Measurements from ENCODE around the gene RHBDD2.
"Not testable (repeated sequence)": the region's sequence is repeated elsewhere in the genome, so short reads cannot be mapped to it uniquely, and the experiment has no call there.

The RHBDD2 gene

DNA sequence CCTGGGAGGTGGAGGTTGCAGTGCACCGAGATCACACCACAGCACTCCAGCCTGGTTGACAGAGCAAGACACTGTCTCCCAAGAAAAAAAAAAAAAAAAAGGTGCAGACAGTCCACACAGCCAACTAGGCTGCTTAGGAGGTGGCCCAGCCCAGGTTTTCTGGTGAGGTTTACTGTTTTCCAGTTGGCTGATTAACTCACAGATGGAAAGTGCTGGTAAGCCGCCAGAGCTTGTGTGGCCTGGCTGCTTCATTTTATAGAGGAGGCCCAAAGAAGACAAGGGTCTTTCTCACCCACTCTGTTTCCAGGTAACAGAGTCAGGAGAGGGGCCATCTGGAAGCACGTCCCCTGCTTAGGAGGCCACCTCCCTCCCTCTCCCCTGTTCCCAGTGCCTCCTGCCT lies 6.2 kb downstream of the RHBDD2 start:
- no peak for DNase-seq
- intact Hi-C loops (cut with DNase I), result no loop called here

- intact Hi-C loops (cut with DNase I), result no loop called here
- no peak for DNase-seq
These were observed 9.0 kb downstream of the RHBDD2 start for GRCh38 chr7:75887669-75888369.

DNA sequence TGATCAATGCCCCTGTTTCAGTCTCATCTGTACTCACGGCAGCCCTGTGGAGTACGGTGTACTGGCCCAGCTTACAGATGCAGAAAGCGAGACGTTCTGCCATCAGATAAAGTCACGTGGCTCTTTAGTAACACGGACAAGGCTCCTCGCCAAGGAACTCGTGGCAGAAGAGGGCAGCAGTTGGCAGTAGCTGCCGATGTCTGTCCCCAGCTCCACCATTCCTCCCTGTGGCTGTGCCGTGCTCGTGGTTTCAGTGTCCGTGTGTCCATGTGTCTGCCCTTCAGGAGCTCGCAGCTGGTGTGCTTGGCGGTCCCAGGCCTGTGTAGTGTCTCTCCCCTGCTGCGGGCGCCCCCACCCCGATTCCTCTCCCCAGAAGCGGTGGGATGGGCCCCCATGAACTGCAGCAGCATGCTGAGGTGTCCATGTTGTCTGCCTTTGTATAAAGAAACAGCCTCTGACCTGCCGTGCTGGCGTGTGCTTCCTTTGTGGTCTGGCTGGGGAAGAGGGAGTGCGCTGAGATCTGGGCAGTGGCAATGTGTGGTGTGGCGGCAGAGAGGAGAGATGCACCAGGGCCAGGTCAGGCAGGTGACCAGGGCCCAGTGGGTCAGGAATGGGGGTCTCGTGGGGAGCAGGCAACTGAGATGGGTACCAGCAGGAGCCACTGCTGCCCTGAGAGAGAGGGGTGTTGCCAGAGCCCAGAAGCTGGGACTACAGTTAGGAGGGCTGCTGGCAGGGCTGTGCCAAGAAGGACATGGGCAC lies 9.8 kb downstream of the RHBDD2 start:
- intact Hi-C loops (cut with DNase I), result no loop called here
- DNase-seq, result peak; percentile 45 to 96 (median 74)

DNA sequence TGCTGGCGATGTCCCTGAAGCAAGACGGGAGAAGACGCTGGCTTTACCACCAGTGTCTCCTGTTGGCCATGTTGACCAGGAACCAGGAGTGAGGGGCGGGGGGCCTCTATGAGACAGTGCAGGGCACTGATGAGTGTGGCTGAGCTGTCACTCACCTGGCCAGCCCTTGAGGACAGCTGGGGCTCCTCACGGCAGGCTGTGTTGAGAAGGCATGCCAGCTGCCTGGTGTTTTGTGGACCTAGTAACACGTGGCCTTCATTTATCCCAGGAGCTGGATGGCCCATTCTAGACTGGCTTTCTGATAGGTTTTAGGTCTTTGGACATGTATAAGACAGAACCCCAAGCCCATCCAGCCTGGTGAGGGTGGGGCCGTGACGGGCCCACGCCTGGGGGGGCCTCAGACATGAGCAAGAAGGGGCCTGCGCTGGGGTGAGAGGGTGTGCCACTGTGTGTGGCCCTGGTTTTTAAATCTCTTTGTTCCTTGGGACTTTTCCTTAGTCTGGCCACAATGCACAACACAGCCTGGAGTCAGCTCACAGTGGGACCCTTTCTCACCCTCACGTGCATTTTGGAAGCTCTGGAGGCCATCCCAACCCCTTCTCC lies 10.5 kb downstream of the RHBDD2 start:
- intact Hi-C loops (cut with DNase I), result no loop called here
- no peak for DNase-seq

GRCh38 chr7:75889826-75890225 lies 11.0 kb downstream of the RHBDD2 start:
- intact Hi-C loops (cut with DNase I), result no loop called here
- no peak for DNase-seq

DNA sequence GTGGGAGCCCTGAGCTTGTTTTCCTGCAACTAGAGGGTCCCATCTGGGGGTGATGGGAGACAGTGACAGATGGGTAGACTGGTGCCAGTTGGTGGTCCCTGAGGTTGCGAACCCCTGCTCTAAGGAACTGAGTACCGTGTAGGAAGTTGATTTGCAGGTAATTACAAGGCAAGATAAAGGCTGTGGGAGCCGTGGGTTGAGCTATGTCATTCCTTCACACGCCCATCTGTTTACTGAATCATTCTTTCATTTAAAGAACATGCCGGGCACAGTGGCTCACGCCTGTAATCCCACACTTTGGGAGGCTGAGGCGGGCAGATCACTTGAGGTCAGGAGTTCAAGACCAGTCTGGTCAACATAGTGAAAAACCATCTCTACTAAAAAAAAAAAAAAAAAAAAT lies 12.4 kb downstream of the RHBDD2 start:
- DNase-seq; intact Hi-C loops (cut with DNase I): not testable (repeated sequence)

DNA sequence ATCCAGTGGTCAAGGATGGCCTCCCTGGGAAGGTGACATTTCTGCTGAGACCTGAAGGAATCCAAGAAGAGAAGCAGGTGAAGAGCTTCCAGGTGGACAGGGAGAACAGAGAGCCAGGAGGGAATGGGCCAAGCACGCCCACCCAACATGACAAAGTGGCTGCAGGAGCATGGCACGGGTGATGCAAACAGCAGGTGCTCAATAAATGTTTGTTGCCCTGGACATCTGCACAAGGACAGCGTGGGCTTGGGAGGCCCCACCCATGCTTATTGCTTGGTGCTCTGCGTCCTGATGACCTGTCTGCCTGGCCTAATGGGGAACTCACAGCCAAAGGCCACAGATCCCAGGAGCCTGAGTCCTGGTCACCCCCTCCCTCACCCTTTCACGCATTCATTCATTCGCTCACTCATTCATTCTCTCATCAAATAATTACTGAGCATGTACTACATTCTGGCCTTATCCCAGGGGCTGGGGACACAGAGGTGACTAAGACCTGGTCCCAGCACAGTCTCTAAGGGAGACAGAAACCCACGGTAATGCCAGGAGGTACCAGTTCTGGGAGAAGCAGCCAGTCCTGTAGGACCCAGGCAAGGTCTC lies 13.1 kb downstream of the RHBDD2 start:
- DNase-seq, result no peak
- intact Hi-C loops (cut with DNase I), result no loop called here

- intact Hi-C loops (cut with DNase I), result no loop called here
These were observed 13.9 kb downstream of the RHBDD2 start for GRCh38 chr7:75892634-75893272.

DNA sequence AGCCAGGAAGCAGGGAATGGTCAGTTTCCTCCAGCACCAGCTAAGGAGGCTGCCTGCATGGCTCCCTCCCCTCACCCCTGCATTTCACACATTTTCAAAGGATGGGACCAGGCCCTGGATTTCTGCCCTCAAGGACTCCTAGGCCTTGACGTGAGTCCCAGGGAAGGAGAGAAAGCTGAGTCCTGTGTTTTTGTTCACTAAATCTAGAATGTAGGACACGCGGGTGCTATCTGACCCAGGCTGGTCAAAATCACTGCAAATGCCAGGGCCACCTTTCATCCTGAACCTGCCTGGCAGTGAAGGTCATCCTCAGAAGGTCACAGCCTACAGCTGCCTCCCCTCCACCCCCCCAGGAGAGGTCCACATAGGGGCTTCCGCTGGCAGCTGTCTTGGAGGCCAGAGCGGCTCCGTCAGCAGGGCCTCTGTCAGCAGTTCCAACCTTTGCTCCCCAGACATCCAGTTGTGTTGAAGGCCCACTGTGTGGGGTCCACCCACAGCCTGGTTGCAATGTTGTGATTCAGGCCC lies 18.0 kb downstream of the RHBDD2 start:
- intact Hi-C loops (cut with DNase I), result no loop called here
- DNase-seq, result no peak

More at GRCh38 chr7:75892634-75893272, 13.9 kb downstream of the RHBDD2 start:
- DNase-seq, result no peak

DNA sequence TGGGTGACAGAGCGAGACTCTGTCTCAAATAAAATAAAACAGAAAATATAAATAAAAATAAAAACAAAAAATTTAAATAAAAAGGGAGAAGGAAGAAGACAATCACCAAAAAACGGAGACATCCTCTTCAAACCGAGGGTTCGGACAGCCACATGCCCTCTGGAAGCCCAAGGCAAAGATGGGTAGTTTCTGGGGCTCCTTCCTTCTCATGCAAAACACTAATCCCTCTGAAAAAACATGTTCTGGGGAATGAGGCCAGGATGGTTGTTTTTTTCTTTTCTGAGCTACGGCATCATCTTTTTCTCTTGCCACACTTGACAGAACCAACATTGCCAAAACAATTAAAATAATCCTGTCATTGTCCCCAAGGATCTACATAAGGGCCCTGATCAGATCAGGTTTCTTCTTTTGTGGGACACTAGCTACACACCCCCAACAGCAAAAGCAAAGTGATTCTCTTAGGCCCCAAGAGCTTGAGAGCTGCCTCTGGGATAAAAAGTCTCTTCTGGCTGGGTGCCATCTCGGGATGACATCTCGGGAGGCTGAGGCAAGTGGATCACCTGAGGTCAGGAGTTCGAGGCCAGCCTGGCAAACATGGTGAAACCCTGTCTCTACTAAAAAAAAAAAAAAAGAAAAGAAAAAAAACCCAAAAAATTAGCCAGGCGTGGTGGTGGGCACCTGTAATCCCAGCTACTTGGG lies 21.9 kb downstream of the RHBDD2 start:
- intact Hi-C loops (cut with DNase I), result no loop called here
- peak in 1 of 10 donors; percentile 27 for DNase-seq

DNA sequence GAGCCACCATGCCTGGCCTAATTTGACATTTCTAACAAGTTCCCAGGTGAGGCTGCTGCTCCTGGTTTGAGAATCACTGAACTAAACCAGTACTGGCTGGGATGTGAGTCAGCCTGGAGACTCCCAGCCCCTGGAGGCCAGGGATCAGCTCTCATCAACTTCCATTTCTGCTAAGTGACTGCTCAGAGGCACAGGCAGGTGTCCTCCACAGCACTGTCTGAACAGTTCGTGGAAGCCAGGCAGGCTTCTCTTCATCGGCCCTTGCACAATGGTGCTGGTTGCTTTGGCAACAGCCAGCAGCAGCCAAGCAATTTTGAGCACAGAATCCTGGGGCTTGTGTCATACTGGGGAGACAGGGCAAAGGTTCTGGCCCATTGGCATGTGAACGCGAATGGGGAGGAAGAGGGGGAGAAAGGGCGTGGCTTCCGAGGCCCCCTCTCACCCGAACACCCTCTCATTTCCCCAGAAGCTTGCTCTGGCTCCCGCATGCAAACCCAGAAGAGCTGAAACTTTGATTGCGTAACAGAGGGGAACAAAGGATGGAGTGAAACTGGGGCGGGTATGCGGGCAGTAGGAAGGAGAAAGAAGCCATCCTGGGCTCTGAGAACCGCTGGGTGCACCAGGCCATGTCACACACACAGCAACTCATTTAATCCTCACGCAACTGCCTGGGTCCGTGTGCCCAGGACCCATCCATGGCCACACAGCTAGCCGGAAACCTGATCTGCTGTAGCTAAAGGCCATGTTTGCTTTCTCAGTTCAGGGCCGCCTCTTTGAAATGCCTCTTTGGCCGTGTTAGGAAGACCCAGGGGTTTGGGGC lies 27.2 kb downstream of the RHBDD2 start:
- intact Hi-C loops (cut with DNase I), result no loop called here
- DNase-seq, result peak; percentile 39 to 93 (median 64)

DNA sequence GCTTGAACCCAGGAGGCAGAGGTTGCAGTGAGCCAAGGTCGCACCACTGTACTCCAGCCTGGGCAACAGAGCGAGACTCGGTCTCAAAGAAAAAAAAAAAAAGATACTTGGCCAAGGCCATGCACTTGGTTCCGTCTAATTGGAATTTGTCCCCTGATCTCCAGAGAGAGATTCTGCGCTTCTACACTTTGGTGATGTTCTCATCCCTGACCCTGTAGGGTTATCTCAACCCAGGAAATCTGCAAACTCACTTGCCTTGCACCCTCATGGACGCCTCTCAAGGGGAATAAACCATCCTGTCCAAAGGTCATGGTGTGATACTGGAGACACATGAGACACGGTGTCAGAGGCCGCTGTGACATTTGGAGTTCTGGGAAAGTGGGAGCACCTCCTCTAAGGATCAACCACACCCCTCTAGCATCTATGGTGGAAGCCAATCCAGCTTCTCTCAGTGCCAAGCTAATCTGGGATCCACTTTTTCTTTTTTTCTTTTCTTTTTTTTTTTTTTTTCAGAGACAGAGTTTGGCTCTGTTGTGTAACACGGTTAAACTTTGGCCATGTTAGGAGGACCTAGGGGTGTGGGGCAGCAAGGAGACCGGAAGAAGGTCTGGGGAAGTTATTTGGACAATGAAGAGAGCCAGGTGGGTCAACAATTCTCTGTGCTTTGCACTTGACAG lies 28.3 kb downstream of the RHBDD2 start:
- DNase-seq, result no peak
- intact Hi-C loops (cut with DNase I), result no loop called here

DNA sequence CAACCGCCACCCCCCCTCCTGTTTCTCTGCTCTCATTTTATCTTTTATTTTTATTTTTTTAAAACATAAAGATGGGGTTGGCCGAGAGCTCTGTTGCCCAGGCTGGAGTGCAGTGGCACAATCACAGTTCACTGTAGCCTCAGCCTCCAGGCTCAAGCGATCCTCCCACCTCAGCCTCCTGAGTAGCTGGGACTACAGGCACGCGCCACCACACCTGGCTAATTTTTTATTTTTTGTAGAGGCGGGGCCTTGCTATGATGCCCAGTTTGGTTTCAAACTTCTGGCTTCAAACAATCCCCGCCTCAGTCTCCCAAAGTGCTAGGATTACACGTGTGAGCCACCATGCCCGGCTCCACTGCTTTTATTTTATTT lies 28.8 kb downstream of the RHBDD2 start:
- intact Hi-C loops (cut with DNase I), result not testable (repeated sequence)

DNA sequence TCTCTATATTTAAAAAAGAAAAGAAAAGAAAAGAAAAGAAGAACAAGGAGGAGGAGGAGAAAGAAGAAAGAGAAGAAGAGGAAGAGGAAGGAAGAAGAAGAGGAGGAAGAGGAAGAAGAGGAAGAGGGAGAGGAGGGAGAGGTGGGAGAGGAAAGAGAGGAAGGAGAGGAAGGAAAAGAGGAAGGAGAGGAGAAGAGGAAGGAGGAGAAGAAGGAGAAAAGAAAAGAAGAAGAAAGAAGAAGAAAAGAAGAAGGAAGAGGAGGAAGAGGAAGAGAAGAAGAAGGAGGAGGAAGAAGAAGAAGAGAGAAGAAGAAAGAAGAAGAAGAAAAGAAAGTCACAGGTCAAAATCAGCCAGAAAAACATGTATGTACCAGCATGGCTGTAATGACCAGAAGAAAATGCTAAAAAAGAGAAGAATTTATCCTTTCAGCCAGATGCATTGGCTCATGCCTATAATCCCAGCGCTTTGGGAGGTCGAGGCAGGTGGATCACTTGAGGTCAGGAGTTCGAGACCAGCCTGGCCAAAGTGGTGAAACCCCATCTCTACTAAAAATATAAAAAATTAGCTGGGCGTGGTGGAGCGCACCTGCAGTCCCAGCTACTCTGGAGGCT lies 30.8 kb downstream of the RHBDD2 start:
- peak in 1 of 10 donors; percentile 2 for DNase-seq
- intact Hi-C loops (cut with DNase I), result no loop called here

More for the DNA sequence above, 28.8 kb downstream of the RHBDD2 start:
- not testable (repeated sequence) for DNase-seq

- peak in 1 of 10 donors; percentile 31 for DNase-seq
- intact Hi-C loops (cut with DNase I), result not testable (repeated sequence)
These were observed 32.4 kb downstream of the RHBDD2 start for GRCh38 chr7:75911186-75911585.

GRCh38 chr7:75913437-75913836 lies 34.6 kb downstream of the RHBDD2 start:
- peak in 1 of 10 donors; percentile 30 for DNase-seq
- intact Hi-C loops (cut with DNase I), result no loop called here

GRCh38 chr7:75914169-75914654 lies 35.4 kb downstream of the RHBDD2 start:
- DNase-seq, result peak in 1 of 10 donors; percentile 54
- intact Hi-C loops (cut with DNase I), result loop anchor here (2.0 kb wide), 1 partner anchor 35 kb away; the partner anchor contains the start of gene RHBDD2
